Lower leg skin (tissue), 4 donors: ENCODE data around the gene EIPR1. TPM values are rescaled to one million over a fixed set of nuclear protein-coding genes. Genes with fewer than 3 reads are reported as not detected.
"Not testable (repeated sequence)": the region's sequence is repeated elsewhere in the genome, so short reads cannot be mapped to it uniquely, and the experiment has no call there.

Experiments used
- DNase-seq, 2 donors: peaks; one replicate each; pipeline ENCODE4 v3.0.0-alpha.2; 2019; ENCODE audit warnings: low spot score in 2 of 2
- H3K4me3 ChIP-seq: fragments of 200-600 bp; sonication (generic); 2 replicates; pipeline ENCODE4 v1.5.1; 2017; ENCODE audit warnings: mild to moderate bottlenecking, low read depth; ENCODE audit not compliant: poor library complexity, severe bottlenecking
- CTCF ChIP-seq, 3 donors: fragments of 450-650 bp; IDR thresholded peaks; one replicate each; pipeline ENCODE4 v1.5.1; 2016; ENCODE audit warnings: antibody characterized with exemption in 3 of 3, mild to moderate bottlenecking in 3 of 3, moderate library complexity in 2 of 3
- POLR2A ChIP-seq, 2 donors: fragments of 450-650 bp; IDR thresholded peaks; one replicate each; pipeline ENCODE4 v1.6.1; 2016 to 2017; ENCODE audit warnings: antibody characterized with exemption in 2 of 2, mild to moderate bottlenecking in 1 of 2, moderate library complexity in 1 of 2
- whole genome bisulfite sequencing, 2 donors: methylation state at CpG; one replicate each; pipeline ENCODE4 v1.1.5; 2018; 5-methylcytosine and 5-hydroxymethylcytosine counted together
- intact Hi-C: fragments of 100-400 bp; cut with DNase I; formaldehyde crosslinking; loops from one replicate; pipeline ENCODE4 v1.15.0; 2023; ENCODE audit warnings: low total_unique reads
- total RNA-seq, 4 donors: library from RNA; depleted of rRNA; stranded (reverse); fragments of >200 nt; gene quantifications; one replicate each; pipeline ENCODE4 v1.1.0, GENCODE V29; 2016

EIPR1 gene
- total RNA-seq, 4 donors from 2014 or later, result 11.8 to 44.7 (median 26.9) TPM

GRCh38 chr2:3361518-3362389 is 15.9 kb downstream of the EIPR1 start:
- 88 to 95% methylated on average over 17 of the region's 17 CpGs for WGBS, 2 donors
- no peak overlapping the region for H3K4me3 ChIP-seq
- intact Hi-C loops, result no loop called here
- TF ChIP-seq CTCF (IDR thresholded peaks at IDR 0.05) (no peak), POLR2A (IDR thresholded peaks at IDR 0.05) (no peak)
- DNase-seq, result peak in 1 of 2 donors; percentile 2

GRCh38 chr2:3357926-3358325 is 19.7 kb downstream of the EIPR1 start:
- intact Hi-C loops, result no loop called here
- H3K4me3 ChIP-seq, result no peak overlapping the region
- no peak for TF ChIP-seq POLR2A (IDR thresholded peaks at IDR 0.05)
- no peak for TF ChIP-seq CTCF (IDR thresholded peaks at IDR 0.05)
- DNase-seq, result no peak
- WGBS, 2 donors, result 93 to 94% methylated on average over 8 of the region's 8 CpGs

- WGBS, 2 donors, result 87 to 93% methylated on average over 2 of the region's 2 CpGs
Measured at GRCh38 chr2:3357446-3357845, 20.2 kb downstream of the EIPR1 start.

GRCh38 chr2:3356799-3357198 is 20.8 kb downstream of the EIPR1 start:
- TF ChIP-seq CTCF (IDR thresholded peaks at IDR 0.05) (no peak), POLR2A (IDR thresholded peaks at IDR 0.05) (no peak)
- no peak for DNase-seq
- H3K4me3 ChIP-seq, result no peak overlapping the region
- intact Hi-C loops, result no loop called here
- WGBS, 2 donors, result 65 to 78% methylated on average over 2 of the region's 2 CpGs

More at GRCh38 chr2:3357446-3357845, 20.2 kb downstream of the EIPR1 start:
- H3K4me3 ChIP-seq, DNase-seq, intact Hi-C loops: not testable (repeated sequence)

- 87% methylated on average over 8 of the region's 8 CpGs for WGBS, 2 donors
- H3K4me3 ChIP-seq, result no peak overlapping the region
- intact Hi-C loops, result no loop called here
- TF ChIP-seq POLR2A (IDR thresholded peaks at IDR 0.05), result no peak
- no peak for DNase-seq
Measured at GRCh38 chr2:3355951-3356569, 21.6 kb downstream of the EIPR1 start.

GRCh38 chr2:3354986-3355385 is 22.6 kb downstream of the EIPR1 start:
- no peak for DNase-seq
- 95% methylated on average over 3 of the region's 3 CpGs for WGBS, 2 donors
- TF ChIP-seq CTCF (IDR thresholded peaks at IDR 0.05) (no peak), POLR2A (IDR thresholded peaks at IDR 0.05) (no peak)
- no peak overlapping the region for H3K4me3 ChIP-seq
- intact Hi-C loops, result no loop called here
